ENCODE measurements around the gene RMDN2. TPM values are rescaled to one million over a fixed set of nuclear protein-coding genes. Genes with fewer than 3 reads are reported as not detected.

RMDN2 gene
- total and polyA plus RNA-seq, 9 of the 15 experiments (the other 6 are each of a cell fraction or from before 2014, with no cell fraction given) = 1.5 to 4.3 (median 2.3) TPM

DNA sequence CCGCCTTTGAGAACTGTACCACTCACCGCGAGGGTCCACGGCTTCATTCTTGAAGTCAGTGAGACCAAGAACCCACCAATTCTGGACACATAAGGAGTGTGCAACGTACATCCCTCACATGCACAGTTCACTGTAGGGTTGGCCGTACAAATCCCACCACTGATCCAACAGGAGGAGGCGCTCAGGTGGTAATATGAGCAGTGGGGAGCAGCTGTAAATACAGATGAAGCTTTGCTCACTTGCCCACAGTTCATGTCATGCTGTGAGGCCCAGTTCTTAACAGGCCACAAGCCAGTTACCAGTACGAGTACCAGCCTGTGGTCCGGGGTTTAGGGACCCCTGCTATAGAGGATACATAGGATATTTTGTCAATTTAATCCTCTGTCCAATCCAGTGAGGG lies 96.5 kb downstream of the RMDN2 start (continued):
- TF ChIP-seq, protein P1, sequence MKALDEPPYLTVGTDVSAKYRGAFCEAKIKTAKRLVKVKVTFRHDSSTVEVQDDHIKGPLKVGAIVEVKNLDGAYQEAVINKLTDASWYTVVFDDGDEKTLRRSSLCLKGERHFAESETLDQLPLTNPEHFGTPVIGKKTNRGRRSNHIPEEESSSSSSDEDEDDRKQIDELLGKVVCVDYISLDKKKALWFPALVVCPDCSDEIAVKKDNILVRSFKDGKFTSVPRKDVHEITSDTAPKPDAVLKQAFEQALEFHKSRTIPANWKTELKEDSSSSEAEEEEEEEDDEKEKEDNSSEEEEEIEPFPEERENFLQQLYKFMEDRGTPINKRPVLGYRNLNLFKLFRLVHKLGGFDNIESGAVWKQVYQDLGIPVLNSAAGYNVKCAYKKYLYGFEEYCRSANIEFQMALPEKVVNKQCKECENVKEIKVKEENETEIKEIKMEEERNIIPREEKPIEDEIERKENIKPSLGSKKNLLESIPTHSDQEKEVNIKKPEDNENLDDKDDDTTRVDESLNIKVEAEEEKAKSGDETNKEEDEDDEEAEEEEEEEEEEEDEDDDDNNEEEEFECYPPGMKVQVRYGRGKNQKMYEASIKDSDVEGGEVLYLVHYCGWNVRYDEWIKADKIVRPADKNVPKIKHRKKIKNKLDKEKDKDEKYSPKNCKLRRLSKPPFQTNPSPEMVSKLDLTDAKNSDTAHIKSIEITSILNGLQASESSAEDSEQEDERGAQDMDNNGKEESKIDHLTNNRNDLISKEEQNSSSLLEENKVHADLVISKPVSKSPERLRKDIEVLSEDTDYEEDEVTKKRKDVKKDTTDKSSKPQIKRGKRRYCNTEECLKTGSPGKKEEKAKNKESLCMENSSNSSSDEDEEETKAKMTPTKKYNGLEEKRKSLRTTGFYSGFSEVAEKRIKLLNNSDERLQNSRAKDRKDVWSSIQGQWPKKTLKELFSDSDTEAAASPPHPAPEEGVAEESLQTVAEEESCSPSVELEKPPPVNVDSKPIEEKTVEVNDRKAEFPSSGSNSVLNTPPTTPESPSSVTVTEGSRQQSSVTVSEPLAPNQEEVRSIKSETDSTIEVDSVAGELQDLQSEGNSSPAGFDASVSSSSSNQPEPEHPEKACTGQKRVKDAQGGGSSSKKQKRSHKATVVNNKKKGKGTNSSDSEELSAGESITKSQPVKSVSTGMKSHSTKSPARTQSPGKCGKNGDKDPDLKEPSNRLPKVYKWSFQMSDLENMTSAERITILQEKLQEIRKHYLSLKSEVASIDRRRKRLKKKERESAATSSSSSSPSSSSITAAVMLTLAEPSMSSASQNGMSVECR (CRISPR knock-in tag; IDR thresholded peaks at IDR 0.05) = no peak
- TF ChIP-seq, protein P2, sequence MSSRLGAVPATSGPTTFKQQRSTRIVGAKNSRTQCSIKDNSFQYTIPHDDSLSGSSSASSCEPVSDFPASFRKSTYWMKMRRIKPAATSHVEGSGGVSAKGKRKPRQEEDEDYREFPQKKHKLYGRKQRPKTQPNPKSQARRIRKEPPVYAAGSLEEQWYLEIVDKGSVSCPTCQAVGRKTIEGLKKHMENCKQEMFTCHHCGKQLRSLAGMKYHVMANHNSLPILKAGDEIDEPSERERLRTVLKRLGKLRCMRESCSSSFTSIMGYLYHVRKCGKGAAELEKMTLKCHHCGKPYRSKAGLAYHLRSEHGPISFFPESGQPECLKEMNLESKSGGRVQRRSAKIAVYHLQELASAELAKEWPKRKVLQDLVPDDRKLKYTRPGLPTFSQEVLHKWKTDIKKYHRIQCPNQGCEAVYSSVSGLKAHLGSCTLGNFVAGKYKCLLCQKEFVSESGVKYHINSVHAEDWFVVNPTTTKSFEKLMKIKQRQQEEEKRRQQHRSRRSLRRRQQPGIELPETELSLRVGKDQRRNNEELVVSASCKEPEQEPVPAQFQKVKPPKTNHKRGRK (tag; IDR thresholded peaks at IDR 0.05) = no peak

DNA sequence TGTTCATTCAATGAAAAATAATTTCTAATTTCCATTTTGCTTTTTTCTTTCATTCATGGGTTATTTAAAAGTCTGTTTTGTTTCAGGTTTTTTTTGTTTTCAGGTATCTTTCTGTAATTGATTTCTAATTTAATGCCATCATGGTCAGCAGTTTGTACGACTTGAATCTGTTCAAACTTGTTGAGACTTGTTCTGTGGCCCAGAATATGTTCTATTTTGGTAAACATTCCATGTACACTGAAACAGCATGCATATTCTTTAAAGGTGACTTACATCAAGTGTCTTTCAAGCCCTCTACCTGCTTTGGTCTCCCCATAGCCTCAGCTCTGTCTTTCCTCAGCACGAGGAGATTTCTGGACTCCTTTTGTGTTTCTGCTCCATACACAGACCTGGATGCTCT lies 101.8 kb downstream of the RMDN2 start:
- Histone ChIP-seq H3K4me1 (replicated peaks in 1 of 2; ENCODE audit: control insufficient read depth in 2 of 2, insufficient read depth in 2 of 2, low read length in 2 of 2) (no peaks in the 10 kb centered on the region), H3K27me3 (ENCODE audit: control insufficient read depth in 2 of 2, insufficient read depth in 2 of 2, low read length in 2 of 2) (no peaks in the 10 kb centered on the region; a peak in 1 of 5 replicates), H3K79me2 (ENCODE audit: control insufficient read depth, insufficient read depth, low read length) (no peaks in the 10 kb centered on the region), H2AFZ (ENCODE audit: low read depth, low read length) (no peak overlapping the region), H3K9me1 (ENCODE audit: control insufficient read depth, insufficient read depth, low read length) (no peaks in the 10 kb centered on the region), H4K20me1 (replicated peaks; ENCODE audit: control insufficient read depth, insufficient read depth, low read length) (no peaks in the 10 kb centered on the region), H3K9me3 (replicated peaks; ENCODE audit: control insufficient read depth, insufficient read depth, low read depth, low read length) (no peaks in the 10 kb centered on the region), H3K4me2 (ENCODE audit: insufficient read depth, low read length) (no peak overlapping the region), H3K9ac (ENCODE audit: insufficient read depth in 1 of 2, low read depth in 2 of 2, low read length in 2 of 2) (no peak overlapping the region), H3K27ac (ENCODE audit: extremely low read depth, low read depth, low read length) (no peak overlapping the region), H3K36me3 (ENCODE audit: control insufficient read depth, insufficient read depth, low read length) (no peaks in the 10 kb centered on the region), H3K4me3 (no peak overlapping the region)
- in situ Hi-C loops (cut with MboI) = no loop called here
- FAIRE-seq (no peak), ATAC-seq (no peak), DNase-seq (ENCODE audit: extremely low read depth in 1 of 4, low spot score in 3 of 4) (no peak)
- BruUV-seq (replicated peaks) = no TSS peak
- intact Hi-C loops (cut with micrococcal nuclease) = no loop called here
- POLR2A ChIA-PET = interaction anchor here (0.6 kb wide), 1 partner anchor 145 kb away, joined by 3 read pairs; no protein-coding TSS in a partner anchor
- WGBS (ENCODE audit: insufficient coverage, low coverage, missing lambda C conversion rate) = 0% methylated on average over 2 of the region's 2 CpGs
- CTCF ChIA-PET (ENCODE audit: low intra/inter-chr PET ratio) = no interaction called here
- no peak for TF ChIP-seq ZNF766 (CRISPR knock-in tag; conservative IDR thresholded peaks at IDR 0.05)
- no peak for TF ChIP-seq BRF1 (IDR thresholded peaks at IDR 0.05; ENCODE audit: borderline replicate concordance, extremely low read depth, insufficient read length)
- TF ChIP-seq, protein P3, sequence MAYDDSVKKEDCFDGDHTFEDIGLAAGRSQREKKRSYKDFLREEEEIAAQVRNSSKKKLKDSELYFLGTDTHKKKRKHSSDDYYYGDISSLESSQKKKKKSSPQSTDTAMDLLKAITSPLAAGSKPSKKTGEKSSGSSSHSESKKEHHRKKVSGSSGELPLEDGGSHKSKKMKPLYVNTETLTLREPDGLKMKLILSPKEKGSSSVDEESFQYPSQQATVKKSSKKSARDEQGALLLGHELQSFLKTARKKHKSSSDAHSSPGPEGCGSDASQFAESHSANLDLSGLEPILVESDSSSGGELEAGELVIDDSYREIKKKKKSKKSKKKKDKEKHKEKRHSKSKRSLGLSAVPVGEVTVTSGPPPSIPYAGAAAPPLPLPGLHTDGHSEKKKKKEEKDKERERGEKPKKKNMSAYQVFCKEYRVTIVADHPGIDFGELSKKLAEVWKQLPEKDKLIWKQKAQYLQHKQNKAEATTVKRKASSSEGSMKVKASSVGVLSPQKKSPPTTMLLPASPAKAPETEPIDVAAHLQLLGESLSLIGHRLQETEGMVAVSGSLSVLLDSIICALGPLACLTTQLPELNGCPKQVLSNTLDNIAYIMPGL (CRISPR knock-in tag; IDR thresholded peaks at IDR 0.05) = no peak
- TF ChIP-seq RFX1 (IDR thresholded peaks at IDR 0.05) = no peak
- no peak for TF ChIP-seq ZNF197 (CRISPR knock-in tag; IDR thresholded peaks at IDR 0.05; ENCODE audit: low read depth)
- no peak for TF ChIP-seq SMAD1 (IDR thresholded peaks at IDR 0.05; ENCODE audit: low read depth, low read length, partially characterized antibody)
- no peak for TF ChIP-seq PHF20 (IDR thresholded peaks at IDR 0.05; ENCODE audit: partially characterized antibody)
- TF ChIP-seq ZNF232 (CRISPR knock-in tag; IDR thresholded peaks at IDR 0.05) = no peak
- no peak for TF ChIP-seq ZNF76 (CRISPR knock-in tag; IDR thresholded peaks at IDR 0.05; ENCODE audit: borderline replicate concordance)
- no peak for TF ChIP-seq TAF9B (IDR thresholded peaks at IDR 0.05; ENCODE audit: partially characterized antibody)

All from K562 (cell line).